DND-41 (cell line): ENCODE data around the gene NCAPD3.

Experiments used
- ATAC-seq: fragments of 200-7000 bp; cut with Tn5 transposase; 3 replicates; pipeline ENCODE4 v1.9.1; 2021; ENCODE audit warnings: low read depth; ENCODE audit not compliant: insufficient read depth
- DNase-seq: peaks from one replicate; pipeline ENCODE4 v3.0.0-alpha.2; 2020
- H2AFZ ChIP-seq: 2 replicates; pipeline ENCODE4 v1.6.0; 2012; ENCODE audit warnings: low read depth, low read length
- H3K27ac ChIP-seq: 2 replicates; pipeline ENCODE4 v1.5.1; 2012; ENCODE audit warnings: low read length, inconsistent platforms
- H3K27me3 ChIP-seq: fragments of 200-600 bp; sonication (generic); 2 replicates; pipeline ENCODE4 v1.6.0; 2012; ENCODE audit warnings: low read length, mild to moderate bottlenecking, inconsistent platforms; ENCODE audit not compliant: insufficient read depth, poor library complexity
- H3K36me3 ChIP-seq: 2 replicates; pipeline ENCODE4 v1.5.1; 2012; ENCODE audit warnings: low read length, inconsistent platforms; ENCODE audit not compliant: insufficient read depth
- H3K4me1 ChIP-seq: 2 replicates; pipeline ENCODE4 v1.5.1; 2012; ENCODE audit warnings: mild to moderate bottlenecking, low read length; ENCODE audit not compliant: insufficient read depth
- H3K4me2 ChIP-seq: 2 replicates; pipeline ENCODE4 v1.6.0; 2012; ENCODE audit warnings: mild to moderate bottlenecking, moderate library complexity, low read length, inconsistent platforms; ENCODE audit not compliant: insufficient read depth
- H3K4me3 ChIP-seq, 2 experiments: fragments of 200-600 bp in 1 of 2; shearing (Covaris generic) in 1 of 2; 2 replicates each; pipeline ENCODE4 v1.5.1; 2012 to 2016; ENCODE audit warnings: inconsistent platforms in 2 of 2, low read length in 2 of 2, mild to moderate bottlenecking in 2 of 2, low read depth in 1 of 2, moderate library complexity in 1 of 2
- H3K79me2 ChIP-seq: 2 replicates; pipeline ENCODE4 v1.6.0; 2012; ENCODE audit warnings: low read length, inconsistent platforms; ENCODE audit not compliant: insufficient read depth
- H3K9ac ChIP-seq: 2 replicates; pipeline ENCODE4 v1.6.0; 2012; ENCODE audit warnings: low read depth, mild to moderate bottlenecking, inconsistent platforms, low read length, moderate library complexity
- H3K9me3 ChIP-seq: 2 replicates; pipeline ENCODE4 v1.5.1; 2012; ENCODE audit warnings: low read length, moderate library complexity, mild to moderate bottlenecking, inconsistent platforms; ENCODE audit not compliant: insufficient read depth, severe bottlenecking
- H4K20me1 ChIP-seq: 2 replicates; pipeline ENCODE4 v1.6.0; 2012; ENCODE audit warnings: low read length; ENCODE audit not compliant: insufficient read depth
- CTCF ChIP-seq: IDR thresholded peaks from 2 replicates; pipeline ENCODE4 v1.5.1; 2012; ENCODE audit warnings: borderline replicate concordance, low read length, moderate library complexity, mild to moderate bottlenecking; ENCODE audit not compliant: poor library complexity, severe bottlenecking; ENCODE audit errors: extremely low read depth
- EZH2 ChIP-seq: IDR thresholded peaks from 3 replicates; pipeline ENCODE4 v1.6.1; 2012; ENCODE audit warnings: borderline replicate concordance, low read depth, mild to moderate bottlenecking, moderate library complexity, low read length, inconsistent platforms; ENCODE audit not compliant: severe bottlenecking

Gene NCAPD3

GRCh38 chr11:134155456-134155855 lies 68.3 kb downstream of the NCAPD3 start:
- Histone ChIP-seq H3K36me3 (peaks cover 98% of the 10 kb centered on the region), H3K9ac (no peak overlapping the region), H3K9me3 (no peaks in the 10 kb centered on the region), H3K4me3 (no peak overlapping the region), H3K27ac (no peak overlapping the region), H2AFZ (no peak overlapping the region), H3K4me2 (no peak overlapping the region), H3K4me1 (no peaks in the 10 kb centered on the region), H3K79me2 (no peaks in the 10 kb centered on the region), H3K27me3 (no peaks in the 10 kb centered on the region), H4K20me1 (peaks cover 11% of the 10 kb centered on the region)
- ATAC-seq (no peak), DNase-seq (no peak)
- TF ChIP-seq EZH2 (no peak), CTCF (no peak)

- TF ChIP-seq CTCF (no peak), EZH2 (no peak)
- no peak for ATAC-seq
- peaks cover 98% of the 10 kb centered on the region for H3K36me3 ChIP-seq
Measured at GRCh38 chr11:134154441-134154840, 69.3 kb downstream of the NCAPD3 start.

GRCh38 chr11:134153147-134153905 lies 70.4 kb downstream of the NCAPD3 start:
- Histone ChIP-seq H3K9ac (no peak overlapping the region), H3K9me3 (no peaks in the 10 kb centered on the region), H3K4me3 (no peak overlapping the region), H3K27ac (no peak overlapping the region), H3K4me1 (no peaks in the 10 kb centered on the region), H3K27me3 (no peaks in the 10 kb centered on the region), H4K20me1 (peaks cover 11% of the 10 kb centered on the region), H3K79me2 (no peaks in the 10 kb centered on the region), H3K36me3 (peaks cover 98% of the 10 kb centered on the region), H2AFZ (no peak overlapping the region), H3K4me2 (no peak overlapping the region)
- no peak for TF ChIP-seq CTCF
- no peak for TF ChIP-seq EZH2
- ATAC-seq (no peak), DNase-seq (no peak)

More at GRCh38 chr11:134154441-134154840, 69.3 kb downstream of the NCAPD3 start:
- Histone ChIP-seq H3K4me1 (no peaks in the 10 kb centered on the region), H3K4me3 (no peak overlapping the region), H3K9ac (no peak overlapping the region), H3K27me3 (no peaks in the 10 kb centered on the region), H3K27ac (no peak overlapping the region), H2AFZ (no peak overlapping the region), H3K4me2 (no peak overlapping the region), H3K9me3 (no peaks in the 10 kb centered on the region), H3K79me2 (no peaks in the 10 kb centered on the region), H4K20me1 (peaks cover 11% of the 10 kb centered on the region)
- DNase-seq = no peak

- Histone ChIP-seq H3K4me1 (no peaks in the 10 kb centered on the region), H3K27me3 (no peaks in the 10 kb centered on the region), H3K4me2 (no peak overlapping the region), H4K20me1 (peaks cover 9% of the 10 kb centered on the region), H3K79me2 (no peaks in the 10 kb centered on the region), H3K36me3 (peaks cover 98% of the 10 kb centered on the region), H3K27ac (no peak overlapping the region), H2AFZ (no peak overlapping the region), H3K4me3 (no peak overlapping the region), H3K9me3 (no peaks in the 10 kb centered on the region), H3K9ac (no peak overlapping the region)
- DNase-seq (no peak), ATAC-seq (no peak)
- TF ChIP-seq EZH2 = no peak
Measured at GRCh38 chr11:134152696-134153095, 71.1 kb downstream of the NCAPD3 start.
